Measurements from ENCODE around the gene VGLL4. TPM values are rescaled to one million over a fixed set of nuclear protein-coding genes. Genes with fewer than 3 reads are reported as not detected.

The VGLL4 gene
- total RNA-seq, 1 experiment from 2014 or later: 26.9 TPM

DNA sequence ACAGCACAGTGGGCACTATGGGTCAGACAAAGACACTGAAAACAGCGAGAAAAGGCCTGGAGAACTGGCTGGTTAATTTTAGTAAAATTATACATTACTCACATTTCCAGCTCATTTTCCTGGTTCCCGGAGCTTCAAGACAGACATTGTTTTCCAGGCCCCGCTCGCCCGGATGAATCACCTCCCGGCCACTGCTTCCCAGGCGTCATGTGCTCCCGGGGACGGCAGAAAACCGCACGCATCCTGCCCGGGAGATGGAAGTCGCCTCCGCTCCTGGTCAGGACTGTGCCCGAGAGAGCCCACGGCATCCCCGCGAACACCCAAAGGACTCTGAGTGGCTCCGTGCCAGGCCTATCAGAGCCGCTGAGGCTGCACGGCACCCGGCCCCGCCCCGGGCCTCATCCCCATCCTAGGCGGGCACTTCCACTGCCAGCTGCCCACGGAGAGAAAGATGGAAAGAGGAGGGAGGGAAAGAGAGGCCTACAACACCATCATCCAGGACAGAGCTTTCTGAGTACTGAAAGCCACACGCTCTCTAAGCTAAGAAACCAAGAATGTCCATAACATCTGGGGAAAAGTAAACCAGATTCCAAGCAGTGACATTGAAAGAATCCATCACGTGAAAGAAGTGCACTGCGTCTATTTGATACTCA is 75.1 kb downstream of the VGLL4 start (continued):
- no peak for TF ChIP-seq ZNF274 (IDR thresholded peaks at IDR 0.05; ENCODE audit: low read depth, low read length)
- no peak for TF ChIP-seq TCF7L2 (IDR thresholded peaks at IDR 0.05; ENCODE audit: borderline replicate concordance, extremely low read depth, insufficient read depth, insufficient read length)

DNA sequence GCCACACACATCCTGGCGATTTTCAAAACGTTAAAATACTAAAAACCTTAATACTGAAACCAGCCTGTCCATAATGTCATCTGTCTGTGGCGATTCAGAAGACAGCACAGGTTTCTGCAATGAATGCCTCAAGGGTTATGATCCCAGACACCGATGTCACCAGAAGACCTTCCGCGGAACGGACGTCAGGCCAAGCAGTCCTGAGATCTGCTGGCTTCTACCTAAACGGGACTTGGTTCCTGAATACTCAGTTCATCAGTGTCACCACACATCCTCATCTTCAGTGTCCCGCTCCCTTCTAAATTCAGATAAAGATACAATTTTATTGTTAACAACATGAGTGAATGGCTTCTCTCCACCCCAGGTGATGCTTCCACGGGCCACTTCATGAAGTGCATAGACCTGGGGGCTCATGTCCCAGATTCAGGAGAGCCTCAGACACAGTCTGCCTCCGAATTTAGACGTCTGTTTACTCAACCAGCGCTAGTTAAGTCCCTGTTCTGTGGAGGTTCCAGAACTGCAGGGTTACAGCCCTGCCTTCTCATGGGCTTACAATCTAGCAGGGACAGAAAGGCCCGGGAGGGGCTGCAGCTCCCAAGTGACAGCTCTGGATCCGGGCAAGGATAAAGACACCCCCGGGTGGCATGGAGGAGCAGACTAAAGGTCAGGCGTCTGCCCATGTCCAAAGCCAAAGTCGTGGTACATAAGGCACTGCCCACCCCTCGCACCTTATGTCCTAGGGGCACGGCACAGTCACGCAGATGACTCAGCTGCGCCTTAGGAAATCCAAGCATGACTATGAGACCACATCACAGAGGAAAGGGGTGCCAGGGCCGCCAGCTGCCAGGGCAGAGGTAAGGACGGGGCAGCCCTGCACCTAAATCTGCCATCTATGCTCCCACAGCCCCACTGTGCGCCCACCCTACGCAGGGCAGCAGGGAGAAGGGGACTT is 75.9 kb downstream of the VGLL4 start:
- no peaks in the 10 kb centered on the region for H3K36me3 ChIP-seq (ENCODE audit: control insufficient read depth in 1 of 2, insufficient read depth in 2 of 2, low read length in 2 of 2)
- peak overlapping the region; percentile 65 for H3K27ac ChIP-seq (ENCODE audit: low read depth, low read length)
- RAD21 ChIA-PET (ENCODE audit: low non-redundant PET in 1 of 2, low total read pairs in 2 of 2, uncharacterized antibody in 2 of 2, unreplicated experiment in 2 of 2): interaction anchor here in 1 of 2 experiments (1.1 kb wide), 1 partner anchor 23 kb away, joined by 3 read pairs; no protein-coding TSS in a partner anchor
- H3K4me2 ChIP-seq (ENCODE audit: low read length): peak overlapping the region; percentile 88
- DNase-seq (ENCODE audit: low read depth, low spot score) (peak; percentile 80), ATAC-seq (peak; percentile 90)
- CTCF ChIA-PET: no interaction called here
- H3K4me3 ChIP-seq (replicated peaks in 1 of 2; ENCODE audit: low read depth in 1 of 2, low read length in 2 of 2): peak overlapping the region; percentile 15 to 52
- no peaks in the 10 kb centered on the region; the same call in 1 of the 2 replicates for H3K79me2 ChIP-seq (ENCODE audit: insufficient read depth, low read length)
- H3K9me2 ChIP-seq (ENCODE audit: insufficient read depth): no peaks in the 10 kb centered on the region
- POLR2A ChIA-PET: no interaction called here
- no TSS peak for BruUV-seq (replicated peaks)
- peak overlapping the region; percentile 63 for H3K9ac ChIP-seq (ENCODE audit: low read length)
- no peak overlapping the region for H2AFZ ChIP-seq (ENCODE audit: low read depth, low read length, poor library complexity, severe bottlenecking)
- peaks cover 30 to 47% of the 10 kb centered on the region in 2 experiments for H3K4me1 ChIP-seq (ENCODE audit: control insufficient read depth in 1 of 2, insufficient read depth in 2 of 2, low read length in 2 of 2)
- H3K9me3 ChIP-seq (ENCODE audit: control insufficient read depth in 1 of 2, insufficient read depth in 1 of 2, low read depth in 1 of 2, low read length in 2 of 2): no peaks in the 10 kb centered on the region
- no peaks in the 10 kb centered on the region for H4K20me1 ChIP-seq (ENCODE audit: insufficient read depth)
- H3K27me3 ChIP-seq (ENCODE audit: insufficient read depth, low read length): no peaks in the 10 kb centered on the region
- intact Hi-C loops (cut with micrococcal nuclease): no loop called here
- TF ChIP-seq JUND (IDR thresholded peaks at IDR 0.05) (peak; percentile 96), ZBTB33 (IDR thresholded peaks at IDR 0.05; ENCODE audit: extremely low read depth, insufficient replicate concordance, low read length) (no peak), EZH2phosphoT487 (IDR thresholded peaks at IDR 0.05; ENCODE audit: borderline replicate concordance) (no peak), POLR2A (IDR thresholded peaks at IDR 0.05; ENCODE audit: borderline replicate concordance, extremely low read depth, insufficient read depth, insufficient read length) (no peak), TCF7L2 (IDR thresholded peaks at IDR 0.05; ENCODE audit: borderline replicate concordance, extremely low read depth, insufficient read depth, insufficient read length) (peak; percentile 81), ELF1 (IDR thresholded peaks at IDR 0.05; ENCODE audit: borderline replicate concordance, low read depth) (no peak), ZFX (IDR thresholded peaks at IDR 0.05) (no peak), RAD21 (IDR thresholded peaks at IDR 0.05; ENCODE audit: low read depth) (no peak; the same call in 1 of the 2 replicates), EZH2 (IDR thresholded peaks at IDR 0.05) (no peak), SIN3A (IDR thresholded peaks at IDR 0.05; ENCODE audit: low read depth) (peak; percentile 55; the same call in 1 of the 2 replicates), ZNF274 (IDR thresholded peaks at IDR 0.05; ENCODE audit: low read depth, low read length) (no peak), REST (IDR thresholded peaks at IDR 0.05; ENCODE audit: low read depth) (no peak), CBX3 (IDR thresholded peaks at IDR 0.05; ENCODE audit: low read depth) (peak; percentile 80; the same call in 1 of the 2 replicates), FOSL1 (IDR thresholded peaks at IDR 0.05; ENCODE audit: low read depth) (peak; percentile 95), POLR2AphosphoS5 (IDR thresholded peaks at IDR 0.05; ENCODE audit: low read depth, low read length) (peak; percentile 46; the same call in 1 of the 2 replicates), CEBPB (IDR thresholded peaks at IDR 0.05; ENCODE audit: low read depth) (peak; percentile 92), ATF3 (IDR thresholded peaks at IDR 0.05) (no peak), EGR1 (IDR thresholded peaks at IDR 0.05; ENCODE audit: low read depth) (no peak)
